ENCODE results near the gene JARID2.

- TF ChIP-seq TEAD1 (CRISPR knock-in tag; IDR thresholded peaks at IDR 0.05) (no peak), CTCF (IDR thresholded peaks at IDR 0.05) (no peak), RELA (CRISPR knock-in tag; IDR thresholded peaks at IDR 0.05; ENCODE audit: borderline replicate concordance) (no peak), PREB (CRISPR knock-in tag; IDR thresholded peaks at IDR 0.05; ENCODE audit: borderline replicate concordance) (no peak), ZNF281 (CRISPR knock-in tag; IDR thresholded peaks at IDR 0.05) (no peak), CREB1 (CRISPR knock-in tag; IDR thresholded peaks at IDR 0.05) (no peak), STAT6 (CRISPR knock-in tag; conservative IDR thresholded peaks at IDR 0.05; ENCODE audit: low read depth) (no peak), E2F1 (CRISPR knock-in tag; IDR thresholded peaks at IDR 0.05) (no peak), ZNF263 (CRISPR knock-in tag; IDR thresholded peaks at IDR 0.05; ENCODE audit: low read depth) (no peak), CBFB (CRISPR knock-in tag; IDR thresholded peaks at IDR 0.05; ENCODE audit: low read depth) (no peak)
Measured at GRCh38 chr6:15408758-15409157, 162.9 kb downstream of the JARID2 start.

Measured in WTC11 (cell line).